ENCODE results near the gene CAPN12. TPM values are rescaled to one million over a fixed set of nuclear protein-coding genes. Genes with fewer than 3 reads are reported as not detected.

Gene CAPN12
- total and polyA plus RNA-seq, 4 donors, result 0.69 to 2.8 (median 1.8) TPM

DNA sequence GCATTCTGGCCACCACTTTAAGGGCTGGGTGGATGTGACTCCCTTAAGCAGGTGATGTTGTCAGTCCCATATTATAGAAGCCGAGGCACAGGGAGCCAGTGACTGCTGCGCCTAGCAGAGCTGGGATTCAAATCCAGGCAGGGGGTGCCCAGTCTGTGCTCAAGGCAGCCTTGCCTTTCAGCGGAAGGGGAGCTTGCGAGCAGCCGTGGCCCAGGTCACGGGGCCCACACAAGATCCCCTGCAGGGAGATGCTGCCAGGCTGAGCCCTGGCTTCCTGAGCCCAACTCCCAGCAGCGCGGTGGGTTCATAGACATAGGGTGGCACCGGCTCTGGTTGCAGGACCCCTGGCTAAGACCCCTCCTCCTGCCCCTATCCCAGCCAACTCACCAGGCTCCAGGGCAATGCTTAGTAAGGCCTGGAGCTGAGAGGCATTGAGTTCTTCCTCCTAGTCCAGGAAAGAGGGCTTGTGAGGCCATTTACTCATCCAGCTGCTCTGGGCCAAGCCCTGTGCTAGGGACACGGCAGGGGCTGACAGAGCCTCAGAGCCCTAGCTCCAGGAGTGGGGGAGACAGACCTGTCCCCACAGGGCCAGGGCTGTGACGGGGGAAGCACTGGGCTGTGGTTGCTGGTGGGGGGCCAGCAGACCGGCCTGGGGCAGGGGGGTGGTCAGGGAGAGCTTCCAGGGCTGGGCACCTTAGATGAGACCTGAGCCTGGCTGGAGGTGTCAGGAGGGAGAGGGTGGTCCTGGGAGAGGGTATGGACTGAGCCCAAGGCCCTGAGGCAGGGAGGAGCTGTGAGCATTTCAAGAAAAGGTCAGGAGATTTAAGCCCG lies 9.6 kb downstream of the CAPN12 start:
- 58% methylated on average over 12 of the region's 13 CpGs for WGBS (ENCODE audit: insufficient coverage)

DNA sequence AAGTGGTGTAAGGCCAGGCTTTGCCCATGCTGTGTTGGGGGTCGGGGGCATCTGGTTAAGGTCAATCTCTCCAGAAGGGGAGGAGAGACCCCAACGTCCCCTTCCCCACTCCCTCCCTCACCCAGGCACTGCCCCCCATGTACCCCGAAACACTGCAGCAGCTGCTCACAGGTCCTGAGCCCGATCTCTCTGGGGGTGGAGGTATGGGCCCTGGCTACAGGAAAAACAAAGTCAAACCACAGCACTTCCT lies 10.2 kb downstream of the CAPN12 start:
- no CpG with 5 or more reads among the region's 4 CpGs for WGBS (ENCODE audit: insufficient coverage)
- Histone ChIP-seq H3K36me3 (ENCODE audit: control insufficient read depth, insufficient read depth, low read length) (peaks cover 32% of the 10 kb centered on the region), H3K27me3 (ENCODE audit: control insufficient read depth, insufficient read depth, low read length) (peaks cover 15% of the 10 kb centered on the region), H3K4me1 (ENCODE audit: control insufficient read depth, insufficient read depth, low read length) (peaks cover 20% of the 10 kb centered on the region), H3K27ac (ENCODE audit: low read depth, low read length) (no peak overlapping the region), H3K9me3 (ENCODE audit: control insufficient read depth, insufficient read depth, low read length) (no peaks in the 10 kb centered on the region), H3K4me3 (ENCODE audit: low read depth, low read length) (no peak overlapping the region)
- DNase-seq (ENCODE audit: low read depth in 4 of 6, low spot score in 6 of 6), result no peak

More for the DNA sequence above, 9.6 kb downstream of the CAPN12 start:
- Histone ChIP-seq H3K27ac (ENCODE audit: low read depth, low read length) (no peak overlapping the region), H3K4me3 (ENCODE audit: low read depth, low read length) (no peak overlapping the region), H3K9me3 (ENCODE audit: control insufficient read depth, insufficient read depth, low read length) (no peaks in the 10 kb centered on the region), H3K4me1 (ENCODE audit: control insufficient read depth, insufficient read depth, low read length) (peaks cover 20% of the 10 kb centered on the region), H3K36me3 (ENCODE audit: control insufficient read depth, insufficient read depth, low read length) (peaks cover 28% of the 10 kb centered on the region), H3K27me3 (ENCODE audit: control insufficient read depth, insufficient read depth, low read length) (peaks cover 15% of the 10 kb centered on the region)
- DNase-seq (ENCODE audit: low read depth in 4 of 6, low spot score in 6 of 6), result peak in 1 of 6 donors; percentile 9

DNA sequence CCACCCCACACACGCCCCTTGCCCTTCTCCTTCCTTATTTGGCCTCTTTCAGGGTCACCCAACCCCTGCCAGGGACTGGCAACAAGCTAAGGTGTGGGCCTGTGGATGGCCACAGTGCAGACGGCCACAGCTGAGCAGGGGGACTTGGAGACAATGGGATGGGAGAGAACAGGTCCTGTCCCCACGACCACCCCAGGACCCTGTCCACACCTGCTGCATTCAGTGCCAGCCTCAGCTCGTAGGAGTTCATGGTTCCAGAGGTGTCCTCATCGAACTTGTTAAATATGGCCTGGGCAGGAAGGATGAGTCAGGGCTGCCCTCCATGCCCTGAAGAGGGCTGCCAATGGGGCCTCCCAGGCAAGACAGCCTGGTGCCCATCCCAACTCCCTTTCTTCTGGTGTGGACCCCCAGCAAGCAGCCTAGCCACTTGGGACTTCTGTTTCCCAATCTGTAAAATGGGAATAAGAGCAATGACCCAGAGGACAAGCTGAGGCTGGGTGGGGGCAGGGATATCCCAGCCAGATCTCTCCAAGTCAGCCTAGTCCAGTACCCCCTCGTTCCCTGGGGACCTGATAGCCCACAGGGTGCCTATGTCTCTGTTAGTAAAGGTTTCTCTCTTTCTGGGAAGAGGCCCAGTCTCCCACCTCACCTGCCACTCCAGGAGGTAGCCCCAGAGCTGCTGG lies 10.6 kb downstream of the CAPN12 start:
- Histone ChIP-seq H3K9me3 (ENCODE audit: control insufficient read depth, insufficient read depth, low read length) (no peaks in the 10 kb centered on the region), H3K27ac (ENCODE audit: low read depth, low read length) (no peak overlapping the region), H3K4me1 (ENCODE audit: control insufficient read depth, insufficient read depth, low read length) (peaks cover 20% of the 10 kb centered on the region), H3K36me3 (ENCODE audit: control insufficient read depth, insufficient read depth, low read length) (peaks cover 37% of the 10 kb centered on the region), H3K4me3 (ENCODE audit: low read depth, low read length) (no peak overlapping the region), H3K27me3 (ENCODE audit: control insufficient read depth, insufficient read depth, low read length) (peaks cover 15% of the 10 kb centered on the region)
- no peak for DNase-seq (ENCODE audit: low read depth in 4 of 6, low spot score in 6 of 6)
- 77% methylated on average over 3 of the region's 6 CpGs for WGBS (ENCODE audit: insufficient coverage)

DNA sequence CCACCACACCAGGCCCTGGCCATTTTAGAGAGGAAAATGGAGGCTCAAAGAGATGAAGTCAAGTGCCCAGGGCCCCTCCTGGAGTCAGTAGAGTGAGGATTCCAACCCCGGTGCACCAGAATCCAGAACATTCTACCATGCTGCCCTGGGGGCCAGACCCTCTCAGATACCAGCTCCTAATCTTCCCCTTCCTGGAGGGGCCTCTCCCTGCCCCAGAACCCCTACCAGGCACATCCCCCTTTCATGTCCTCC lies 11.1 kb downstream of the CAPN12 start:
- 100% methylated on average over 1 of the region's 1 CpG for WGBS (ENCODE audit: insufficient coverage)

DNA sequence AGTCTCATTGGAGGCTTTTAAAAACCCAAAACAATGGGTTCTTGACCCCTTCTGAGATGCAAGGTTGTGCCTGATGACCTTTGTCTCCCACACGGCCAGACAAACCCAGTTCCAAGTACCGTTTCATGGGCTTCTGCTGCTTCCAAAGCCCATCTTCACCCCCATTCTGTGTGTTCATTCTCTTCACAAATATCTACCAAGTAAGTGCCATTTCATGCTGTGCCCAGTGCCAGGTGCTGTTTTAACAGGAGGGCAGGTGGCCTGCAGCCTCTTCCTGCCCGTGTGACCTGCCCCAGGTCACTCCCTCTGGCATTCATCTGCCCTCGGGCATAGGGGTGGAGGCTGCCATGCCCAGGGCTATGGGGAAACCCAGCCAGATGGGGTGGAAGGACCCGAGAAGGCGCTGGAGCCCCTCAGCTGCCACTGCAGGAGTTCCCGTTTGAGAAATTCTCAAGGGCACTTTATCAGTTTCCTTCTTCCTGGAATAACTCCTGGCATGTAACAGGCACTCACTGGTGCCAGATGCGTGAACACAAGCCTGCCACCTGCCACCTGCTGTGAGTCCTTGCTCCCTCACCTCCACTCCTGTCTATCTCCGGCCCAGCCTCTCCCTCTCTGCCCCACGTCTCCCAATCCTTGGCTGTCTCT lies 12.5 kb downstream of the CAPN12 start:
- Histone ChIP-seq H3K4me1 (ENCODE audit: control insufficient read depth, insufficient read depth, low read length) (peaks cover 25% of the 10 kb centered on the region), H3K36me3 (ENCODE audit: control insufficient read depth, insufficient read depth, low read length) (peaks cover 55% of the 10 kb centered on the region), H3K27me3 (ENCODE audit: control insufficient read depth, insufficient read depth, low read length) (peaks cover 9% of the 10 kb centered on the region), H3K4me3 (ENCODE audit: low read depth, low read length) (no peak overlapping the region), H3K27ac (ENCODE audit: low read depth, low read length) (no peak overlapping the region), H3K9me3 (ENCODE audit: control insufficient read depth, insufficient read depth, low read length) (no peaks in the 10 kb centered on the region)
- 71% methylated on average over 10 of the region's 10 CpGs for WGBS (ENCODE audit: insufficient coverage)
- no peak for DNase-seq (ENCODE audit: low read depth in 4 of 6, low spot score in 6 of 6)

More for the DNA sequence above, 11.1 kb downstream of the CAPN12 start:
- Histone ChIP-seq H3K27me3 (ENCODE audit: control insufficient read depth, insufficient read depth, low read length) (peaks cover 15% of the 10 kb centered on the region), H3K27ac (ENCODE audit: low read depth, low read length) (no peak overlapping the region), H3K9me3 (ENCODE audit: control insufficient read depth, insufficient read depth, low read length) (no peaks in the 10 kb centered on the region), H3K4me3 (ENCODE audit: low read depth, low read length) (no peak overlapping the region), H3K4me1 (ENCODE audit: control insufficient read depth, insufficient read depth, low read length) (peaks cover 20% of the 10 kb centered on the region), H3K36me3 (ENCODE audit: control insufficient read depth, insufficient read depth, low read length) (peaks cover 41% of the 10 kb centered on the region)
- DNase-seq (ENCODE audit: low read depth in 4 of 6, low spot score in 6 of 6), result no peak

DNA sequence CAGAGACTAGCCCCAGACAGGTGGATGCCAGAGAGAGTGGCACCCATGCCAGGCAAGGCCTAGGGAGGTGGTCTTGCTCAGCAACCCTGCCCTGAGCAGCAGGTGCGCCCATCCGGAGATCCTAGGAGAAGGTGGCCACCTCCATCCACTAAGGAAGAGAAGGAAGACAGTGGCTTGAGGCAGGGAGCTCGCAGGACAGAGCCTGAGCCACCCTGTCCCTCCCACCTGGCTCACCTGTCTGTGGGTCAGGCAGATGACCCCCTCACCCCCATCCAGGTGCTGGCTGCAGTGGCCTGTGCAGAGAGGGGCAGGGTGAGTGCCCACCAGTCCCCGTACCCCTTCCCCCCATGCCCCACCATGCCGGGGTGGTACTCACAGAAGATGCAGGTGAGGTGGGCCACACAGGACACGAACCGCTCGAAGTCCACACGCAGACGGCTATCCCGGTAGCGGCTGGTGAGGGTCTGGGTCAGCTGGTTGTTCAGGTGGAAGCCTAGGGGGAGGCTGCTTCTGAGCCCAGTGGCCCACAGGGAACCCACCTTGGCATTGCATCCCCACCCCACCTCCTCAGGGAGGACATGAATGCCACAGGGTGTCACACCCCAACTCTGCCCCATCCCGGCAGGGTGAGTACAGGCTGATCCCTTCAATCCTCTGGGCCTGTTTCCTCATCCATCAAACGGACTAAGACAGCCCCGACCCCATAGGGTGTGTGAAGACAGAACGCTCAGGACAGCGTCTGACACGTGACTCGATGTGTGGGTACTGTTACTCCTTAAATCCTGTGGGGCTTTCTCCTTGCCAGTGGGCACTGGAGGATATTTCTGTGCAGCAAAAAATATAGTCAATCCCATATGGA lies 13.3 kb downstream of the CAPN12 start:
- Histone ChIP-seq H3K27ac (ENCODE audit: low read depth, low read length) (no peak overlapping the region), H3K36me3 (ENCODE audit: control insufficient read depth, insufficient read depth, low read length) (peaks cover 63% of the 10 kb centered on the region), H3K4me1 (ENCODE audit: control insufficient read depth, insufficient read depth, low read length) (peaks cover 18% of the 10 kb centered on the region), H3K9me3 (ENCODE audit: control insufficient read depth, insufficient read depth, low read length) (no peaks in the 10 kb centered on the region), H3K27me3 (ENCODE audit: control insufficient read depth, insufficient read depth, low read length) (peaks cover 4% of the 10 kb centered on the region), H3K4me3 (ENCODE audit: low read depth, low read length) (no peak overlapping the region)
- 88% methylated on average over 9 of the region's 19 CpGs for WGBS (ENCODE audit: insufficient coverage)
- DNase-seq (ENCODE audit: low read depth in 4 of 6, low spot score in 6 of 6), result no peak

DNA sequence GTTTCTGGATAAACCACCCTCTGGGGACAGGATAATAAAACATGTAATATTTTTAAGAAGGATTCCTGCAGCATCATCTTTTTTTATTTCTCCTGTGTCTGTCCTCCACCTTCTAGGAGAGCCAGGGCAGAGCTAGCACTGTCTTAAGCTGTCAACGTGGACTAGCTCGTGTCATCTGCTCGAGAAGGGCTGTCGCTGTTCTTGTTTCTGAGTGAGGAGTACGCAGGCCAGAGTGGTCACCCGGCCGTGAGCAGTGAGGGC lies 13.9 kb downstream of the CAPN12 start:
- no peaks in the 10 kb centered on the region for H3K9me3 ChIP-seq (ENCODE audit: control insufficient read depth, insufficient read depth, low read length)
- H3K4me1 ChIP-seq (ENCODE audit: control insufficient read depth, insufficient read depth, low read length), result peaks cover 18% of the 10 kb centered on the region
- peaks cover 69% of the 10 kb centered on the region for H3K36me3 ChIP-seq (ENCODE audit: control insufficient read depth, insufficient read depth, low read length)
- no peak overlapping the region for H3K27ac ChIP-seq (ENCODE audit: low read depth, low read length)
- no peak for DNase-seq (ENCODE audit: low read depth in 4 of 6, low spot score in 6 of 6)
- no peak overlapping the region for H3K4me3 ChIP-seq (ENCODE audit: low read depth, low read length)
- peaks cover 4% of the 10 kb centered on the region for H3K27me3 ChIP-seq (ENCODE audit: control insufficient read depth, insufficient read depth, low read length)
- WGBS (ENCODE audit: insufficient coverage), result 83% methylated on average over 7 of the region's 7 CpGs

DNA sequence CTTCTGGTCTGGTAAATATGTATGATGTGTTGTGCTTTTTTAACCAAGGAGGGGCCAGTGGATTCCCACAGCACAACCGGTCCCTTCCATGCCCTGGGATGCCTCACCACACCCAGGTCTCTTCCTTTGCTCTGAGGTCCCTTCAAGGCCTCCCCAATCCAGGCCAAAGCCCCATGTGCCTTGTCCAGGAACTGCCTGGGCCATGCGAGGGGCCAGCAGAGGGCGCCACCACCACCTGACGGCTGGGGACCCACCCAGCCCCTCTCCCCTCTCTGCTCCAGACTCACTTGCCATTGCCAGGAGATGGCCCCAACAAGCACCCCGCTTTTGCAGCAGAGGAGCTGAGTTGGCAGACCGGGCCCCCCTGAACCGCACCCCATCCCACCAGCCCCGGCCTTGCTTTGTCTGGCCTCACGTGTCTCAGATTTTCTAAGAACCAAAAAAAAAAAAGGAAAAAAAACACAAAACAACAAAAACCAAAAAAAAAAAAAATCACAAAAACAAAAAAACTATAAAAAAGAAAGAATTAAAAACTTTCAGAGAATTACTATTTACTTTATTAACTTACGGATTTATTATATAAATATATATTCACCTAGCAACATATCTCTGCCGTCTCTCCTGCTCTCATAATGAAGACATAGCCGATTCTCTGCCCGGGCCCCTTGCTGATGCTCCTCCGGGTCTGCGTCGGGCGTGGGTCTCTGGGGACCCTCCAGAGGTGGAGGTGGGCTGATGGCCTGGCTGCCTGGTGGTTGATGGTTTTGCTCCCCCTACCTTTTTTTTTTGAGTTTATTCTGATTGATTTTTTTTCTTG lies 14.4 kb downstream of the CAPN12 start:
- peaks cover 12% of the 10 kb centered on the region for H3K4me1 ChIP-seq (ENCODE audit: control insufficient read depth, insufficient read depth, low read length)
- 29% methylated on average over 4 of the region's 17 CpGs for WGBS (ENCODE audit: insufficient coverage)
- no peak overlapping the region for H3K4me3 ChIP-seq (ENCODE audit: low read depth, low read length)
- H3K36me3 ChIP-seq (ENCODE audit: control insufficient read depth, insufficient read depth, low read length), result peaks cover 74% of the 10 kb centered on the region
- peaks cover under 1% of the 10 kb centered on the region for H3K27me3 ChIP-seq (ENCODE audit: control insufficient read depth, insufficient read depth, low read length)
- H3K9me3 ChIP-seq (ENCODE audit: control insufficient read depth, insufficient read depth, low read length), result no peaks in the 10 kb centered on the region
- DNase-seq (ENCODE audit: low read depth in 4 of 6, low spot score in 6 of 6), result peak in 2 of 6 donors; percentile 54 to 61
- no peak overlapping the region for H3K27ac ChIP-seq (ENCODE audit: low read depth, low read length)

All from spinal cord (tissue), 10 donors.